SK-N-SH (cell line): ENCODE results near the gene HOMER2. TPM values are rescaled to one million over a fixed set of nuclear protein-coding genes. Genes with fewer than 3 reads are reported as not detected.

Source experiments
- CTCF ChIA-PET: fragments of 300-600, 350-600 bp; formaldehyde crosslinking; extraction: SDS; loops from one replicate; lab custom pipeline; 2021; lab: Yijun Ruan, JAX
- POLR2A ChIA-PET: fragments of 350-600 bp; sonication (Branson Sonifier 250); formaldehyde crosslinking; extraction: SDS; loops from one replicate; lab custom pipeline; 2020; ENCODE audit warnings: antibody characterized with exemption, inconsistent platforms; lab: Yijun Ruan, JAX
- DNase-seq: peaks from one replicate; pipeline ENCODE4 v3.0.0; 2012
- H2AFZ ChIP-seq: fragments of 200-600 bp; sonication (generic); 2 replicates; pipeline ENCODE4 v1.8.1; 2016; ENCODE audit warnings: antibody characterized with exemption, mild to moderate bottlenecking, low read depth
- H3F3A ChIP-seq: fragments of 200-600 bp; sonication (generic); replicated peaks from 2 replicates; pipeline ENCODE3; 2016; ENCODE audit warnings: antibody characterized with exemption, mild to moderate bottlenecking; ENCODE audit not compliant: insufficient read depth
- H3K27ac ChIP-seq, 2 experiments: fragments of 200-500 bp in 1 of 2; fragments of 200-600 bp in 1 of 2; sonication (Bioruptor generic) in 1 of 2; sonication (generic), shearing (Covaris generic) in 1 of 2; 2 replicates each; pipeline versions ENCODE4 v1.5.1 to v1.6.1; 2014 to 2016; ENCODE audit warnings: low read depth in 2 of 2, inconsistent platforms in 1 of 2, low read length in 1 of 2, mild to moderate bottlenecking in 1 of 2, mixed read lengths in 1 of 2
- H3K27me3 ChIP-seq: fragments of 200-600 bp; sonication (generic), shearing (Covaris generic); 2 replicates; pipeline ENCODE4 v1.6.1; 2016; ENCODE audit warnings: mixed run types; ENCODE audit not compliant: insufficient read depth
- H3K36me3 ChIP-seq, 2 experiments: fragments of 200-500 bp in 1 of 2; fragments of 200-600 bp in 1 of 2; sonication (Bioruptor generic) in 1 of 2; sonication (generic) in 1 of 2; replicated peaks in 1 of 2; 2 replicates each; pipeline versions ENCODE3 to v1.5.1; 2014 to 2016; ENCODE audit warnings: low read length in 1 of 2, mild to moderate bottlenecking in 1 of 2; ENCODE audit not compliant: insufficient read depth in 2 of 2, control insufficient read depth in 1 of 2
- H3K4me1 ChIP-seq, 2 experiments: fragments of 200-500 bp in 1 of 2; fragments of 200-600 bp in 1 of 2; sonication (Bioruptor generic) in 1 of 2; sonication (generic), shearing (Covaris generic) in 1 of 2; 2 replicates each; pipeline versions ENCODE4 v1.5.1 to v1.6.1; 2014 to 2016; ENCODE audit warnings: low read depth in 1 of 2, low read length in 1 of 2, mixed run types in 1 of 2; ENCODE audit not compliant: insufficient read depth in 2 of 2, control insufficient read depth in 1 of 2
- H3K4me2 ChIP-seq: fragments of 200-600 bp; sonication (generic), shearing (Covaris generic); 2 replicates; pipeline ENCODE4 v1.6.1; 2017; ENCODE audit warnings: mixed run types
- H3K4me3 ChIP-seq, 2 experiments: fragments of 200-500 bp in 1 of 2; fragments of 200-600 bp in 1 of 2; sonication (Bioruptor generic) in 1 of 2; sonication (generic), shearing (Covaris generic) in 1 of 2; 2 replicates each; pipeline versions ENCODE4 v1.5.1 to v1.8.1; 2014 to 2016; ENCODE audit warnings: low read depth in 2 of 2, inconsistent platforms in 1 of 2, low read length in 1 of 2, mild to moderate bottlenecking in 1 of 2, mixed read lengths in 1 of 2, moderate library complexity in 1 of 2
- H3K79me2 ChIP-seq: fragments of 200-600 bp; sonication (generic); 2 replicates; pipeline ENCODE4 v1.8.1; 2017; ENCODE audit warnings: mild to moderate bottlenecking; ENCODE audit not compliant: insufficient read depth
- H3K9ac ChIP-seq: fragments of 200-600 bp; sonication (generic); 2 replicates; pipeline ENCODE4 v1.6.1; 2017; ENCODE audit warnings: mixed run types
- H3K9me2 ChIP-seq: fragments of 200-600 bp; sonication (generic); 2 replicates; pipeline ENCODE4 v1.6.1; 2017; ENCODE audit warnings: mixed run types
- H3K9me3 ChIP-seq: fragments of 200-600 bp; sonication (generic); 2 replicates; pipeline ENCODE4 v1.6.1; 2017; ENCODE audit warnings: mixed run types, mild to moderate bottlenecking, moderate library complexity
- H4K20me1 ChIP-seq: fragments of 200-600 bp; sonication (generic); 2 replicates; pipeline ENCODE4 v1.6.1; 2017; ENCODE audit warnings: mild to moderate bottlenecking, mixed run types; ENCODE audit not compliant: insufficient read depth
- CHD2 ChIP-seq: fragments of 150-350 bp; IDR thresholded peaks from 2 replicates; pipeline ENCODE4 v1.6.1; 2018; ENCODE audit warnings: low read length; ENCODE audit not compliant: partially characterized antibody
- CTCF ChIP-seq: fragments of 200-600 bp; sonication (generic); IDR thresholded peaks from 2 replicates; pipeline ENCODE4 v1.6.1; 2017; ENCODE audit warnings: antibody characterized with exemption, mild to moderate bottlenecking, moderate library complexity
- ELF1 ChIP-seq: IDR thresholded peaks from 2 replicates; pipeline ENCODE4 v1.4.0; 2012
- EP300 ChIP-seq, 2 experiments: IDR thresholded peaks; 2 replicates each; pipeline versions ENCODE4 v1.4.0 to v1.6.1; 2012; ENCODE audit warnings: borderline replicate concordance in 1 of 2, low read depth in 1 of 2, low read length in 1 of 2
- FOSL2 ChIP-seq: IDR thresholded peaks from 2 replicates; pipeline ENCODE4 v1.4.0; 2012; ENCODE audit warnings: low read depth, mild to moderate bottlenecking, moderate library complexity, borderline replicate concordance
- FOXJ3 ChIP-seq: sonication (generic); formaldehyde crosslinking; IDR thresholded peaks from 2 replicates; pipeline ENCODE4 v1.5.1; 2020; ENCODE audit warnings: mild to moderate bottlenecking, missing genetic modification reagents
- GABPA ChIP-seq: IDR thresholded peaks from 2 replicates; pipeline ENCODE4 v1.4.0; 2012; ENCODE audit warnings: low read depth, mild to moderate bottlenecking
- JUND ChIP-seq: IDR thresholded peaks from 2 replicates; pipeline ENCODE4 v1.4.0; 2012
- MAX ChIP-seq: IDR thresholded peaks from 2 replicates; pipeline ENCODE4 v1.4.0; 2012; ENCODE audit warnings: low read depth
- MEF2A ChIP-seq: IDR thresholded peaks from 2 replicates; pipeline ENCODE4 v1.4.0; 2012; ENCODE audit warnings: low read depth, borderline replicate concordance
- MXI1 ChIP-seq: IDR thresholded peaks from 2 replicates; pipeline ENCODE4 v1.6.1; 2012; ENCODE audit warnings: mild to moderate bottlenecking, low read depth, low read length, improper control_type of control experiment
- NFIC ChIP-seq: IDR thresholded peaks from 2 replicates; pipeline ENCODE4 v1.4.0; 2012; ENCODE audit warnings: borderline replicate concordance
- RAD21 ChIP-seq: IDR thresholded peaks from 2 replicates; pipeline ENCODE4 v1.6.1; 2012; ENCODE audit warnings: mild to moderate bottlenecking, low read length
- RFX5 ChIP-seq: IDR thresholded peaks from 2 replicates; pipeline ENCODE4 v1.6.1; 2012; ENCODE audit warnings: mild to moderate bottlenecking, improper control_type of control experiment, low read length
- SIN3A ChIP-seq: IDR thresholded peaks from 2 replicates; pipeline ENCODE4 v1.6.1; 2012; ENCODE audit warnings: low read depth, mild to moderate bottlenecking, low read length, moderate library complexity, borderline replicate concordance
- TCF12 ChIP-seq: IDR thresholded peaks from 2 replicates; pipeline ENCODE4 v1.4.0; 2012
- USF1 ChIP-seq: IDR thresholded peaks from 2 replicates; pipeline ENCODE4 v1.4.0; 2012; ENCODE audit warnings: low read depth, borderline replicate concordance
- ZBTB33 ChIP-seq: IDR thresholded peaks from 2 replicates; pipeline ENCODE4 v1.4.0; 2012; ENCODE audit warnings: low read depth, borderline replicate concordance
- WGBS: methylation state at CpG from one replicate; pipeline ENCODE4 v1.1.6; 2017; ENCODE audit warnings: low lambda C conversion rate; 5-methylcytosine and 5-hydroxymethylcytosine counted together
- polyA plus RNA-seq, 3 experiments: library from polyadenylated mRNA; depleted of rRNA; stranded (reverse); fragments of >200 nt; gene quantifications; 2 replicates each; pipeline ENCODE4 v1.2.3, GENCODE V29; 2012

Gene HOMER2
- polyA plus RNA-seq, 1 of the 3 experiments (the other 2 are of a cell fraction) = 7.3 TPM

- TF ChIP-seq ZBTB33 = no peak
- TF ChIP-seq NFIC = no peak
- no peak for TF ChIP-seq JUND
Measured at GRCh38 chr15:82934100-82934880, 18.2 kb downstream of the HOMER2 start (continued).

- no peak overlapping the region for H3K4me3 ChIP-seq
- no peak overlapping the region for H2AFZ ChIP-seq
- H3K4me1 ChIP-seq = no peaks in the 10 kb centered on the region
- ChIA-PET POLR2A (no interaction called here), CTCF (no interaction called here)
- H3K9me3 ChIP-seq = no peaks in the 10 kb centered on the region
- TF ChIP-seq USF1 (no peak), GABPA (no peak), FOXJ3 (CRISPR knock-in tag) (no peak), MAX (no peak), SIN3A (no peak), CTCF (no peak), RAD21 (no peak), MEF2A (no peak), TCF12 (no peak), FOSL2 (no peak), ELF1 (no peak), MXI1 (no peak), RFX5 (no peak), EP300 (IDR thresholded peaks at IDR 0.05; ENCODE audit: borderline replicate concordance in 1 of 2, low read depth in 1 of 2, low read length in 1 of 2) (no peak), CHD2 (no peak)
- H3K4me2 ChIP-seq = no peak overlapping the region
- H3K9ac ChIP-seq = no peak overlapping the region
- H3K36me3 ChIP-seq = no peaks in the 10 kb centered on the region
- no peaks in the 10 kb centered on the region for H3K27me3 ChIP-seq
- WGBS = 86% methylated on average over 6 of the region's 6 CpGs
- H3K27ac ChIP-seq = no peak overlapping the region
- DNase-seq = no peak
- no peaks in the 10 kb centered on the region for H4K20me1 ChIP-seq
- H3K9me2 ChIP-seq = no peaks in the 10 kb centered on the region
- no peaks in the 10 kb centered on the region for H3F3A ChIP-seq
- H3K79me2 ChIP-seq = no peaks in the 10 kb centered on the region
Measured at GRCh38 chr15:82933576-82933975, 18.9 kb downstream of the HOMER2 start.
